Liver (tissue), 9 donors: Measurements from ENCODE around the gene TCERG1L. TPM values are rescaled to one million over a fixed set of nuclear protein-coding genes. Genes with fewer than 3 reads are reported as not detected.

Experiments used
- DNase-seq: peaks from one replicate; pipeline ENCODE4 v3.0.0-alpha.2; 2017; ENCODE audit warnings: low spot score
- H3K27ac ChIP-seq, 2 donors: one replicate each; pipeline ENCODE4 v1.7.0; 2013; ENCODE audit warnings: inconsistent platforms in 2 of 2, low read length in 2 of 2, control low read depth in 1 of 2, low read depth in 1 of 2, mild to moderate bottlenecking in 1 of 2
- H3K27me3 ChIP-seq, 4 donors: one replicate each; pipeline versions ENCODE4 v1.6.1 to v1.7.0; 2013; ENCODE audit warnings: low read length in 3 of 4, inconsistent platforms in 1 of 4, mild to moderate bottlenecking in 1 of 4, moderate library complexity in 1 of 4; ENCODE audit not compliant: control insufficient read depth in 4 of 4, insufficient read depth in 4 of 4
- H3K36me3 ChIP-seq, 4 donors: one replicate each; pipeline versions ENCODE4 v1.6.1 to v1.7.0; 2013; ENCODE audit warnings: low read length in 3 of 4, mild to moderate bottlenecking in 3 of 4, low read depth in 1 of 4, moderate library complexity in 1 of 4; ENCODE audit not compliant: control insufficient read depth in 4 of 4, insufficient read depth in 3 of 4
- H3K4me1 ChIP-seq, 4 donors: one replicate each; pipeline versions ENCODE4 v1.6.1 to v1.7.0; 2013; ENCODE audit warnings: low read length in 3 of 4, mild to moderate bottlenecking in 3 of 4, moderate library complexity in 1 of 4; ENCODE audit not compliant: control insufficient read depth in 4 of 4, insufficient read depth in 4 of 4
- H3K4me3 ChIP-seq, 3 donors: one replicate each; pipeline versions ENCODE4 v1.6.1 to v1.7.0; 2013; ENCODE audit warnings: low read length in 3 of 3, control low read depth in 1 of 3, low read depth in 1 of 3, mild to moderate bottlenecking in 1 of 3
- H3K9ac ChIP-seq, 2 donors: one replicate each; pipeline ENCODE4 v1.7.0; 2013; ENCODE audit warnings: low read length in 2 of 2, mild to moderate bottlenecking in 2 of 2, moderate library complexity in 2 of 2, control low read depth in 1 of 2, low read depth in 1 of 2
- H3K9me3 ChIP-seq, 4 donors: one replicate each; pipeline versions ENCODE4 v1.6.1 to v1.7.0; 2013; ENCODE audit warnings: low read length in 3 of 4; ENCODE audit not compliant: control insufficient read depth in 4 of 4
- FOXA1 ChIP-seq: IDR thresholded peaks from 2 replicates; pipeline ENCODE4 v1.6.1; 2016; ENCODE audit warnings: antibody characterized with exemption
- FOXA2 ChIP-seq: IDR thresholded peaks from 2 replicates; pipeline ENCODE4 v1.6.1; 2016; ENCODE audit warnings: antibody characterized with exemption
- GABPA ChIP-seq, 2 donors: IDR thresholded peaks in 1 of 2; conservative IDR thresholded peaks in 1 of 2; 2 replicates each; pipeline ENCODE4 v1.6.1; 2016; ENCODE audit warnings: antibody characterized with exemption in 2 of 2, mild to moderate bottlenecking in 1 of 2, moderate library complexity in 1 of 2
- HNF4A ChIP-seq, 2 donors: conservative IDR thresholded peaks; 2 replicates each; pipeline ENCODE4 v1.6.1; 2016; ENCODE audit warnings: antibody characterized with exemption in 2 of 2, mild to moderate bottlenecking in 2 of 2
- JUND ChIP-seq, 2 donors: IDR thresholded peaks; 2 replicates each; pipeline ENCODE4 v1.6.1; 2016; ENCODE audit warnings: antibody characterized with exemption in 2 of 2
- NR2F2 ChIP-seq: IDR thresholded peaks from 2 replicates; pipeline ENCODE4 v1.6.1; 2016; ENCODE audit warnings: antibody characterized with exemption
- RAD21 ChIP-seq, 2 donors: IDR thresholded peaks; 2 replicates each; pipeline ENCODE4 v1.6.1; 2016; ENCODE audit warnings: antibody characterized with exemption in 2 of 2, mild to moderate bottlenecking in 2 of 2
- RXRA ChIP-seq, 2 donors: IDR thresholded peaks; 2 replicates each; pipeline ENCODE4 v1.6.1; 2017 to 2018; ENCODE audit warnings: antibody characterized with exemption in 2 of 2, mild to moderate bottlenecking in 1 of 2
- SP1 ChIP-seq: IDR thresholded peaks from 2 replicates; pipeline ENCODE4 v1.6.1; 2018; ENCODE audit warnings: antibody characterized with exemption, mild to moderate bottlenecking
- TAF1 ChIP-seq: conservative IDR thresholded peaks from 2 replicates; pipeline ENCODE4 v1.6.1; 2016; ENCODE audit warnings: antibody characterized with exemption, mild to moderate bottlenecking
- YY1 ChIP-seq: IDR thresholded peaks from 2 replicates; pipeline ENCODE4 v1.6.1; 2016; ENCODE audit warnings: antibody characterized with exemption, mild to moderate bottlenecking
- WGBS: extraction: QIAGEN DNeasy Blood & Tissue Kit; methylation state at CpG from one replicate; pipeline ENCODE4 v1.1.7; 2013; 5-methylcytosine and 5-hydroxymethylcytosine counted together
- polyA plus RNA-seq, 2 donors: library from polyadenylated mRNA; stranded (reverse) in 1 of 2; unstranded in 1 of 2; fragments of 200-250 nt in 1 of 2; fragments of >200 nt in 1 of 2; fragmentation: Nextera tagmentation in 1 of 2; extraction: Ambion mirVana in 1 of 2; gene quantifications; one replicate each; pipeline versions ENCODE4 v1.2.1 to v1.2.3, GENCODE V29; 2013 to 2015
- total RNA-seq, 2 donors: library from RNA; depleted of rRNA; stranded (reverse); fragments of >200 nt; gene quantifications; one replicate each; pipeline ENCODE4 v1.2.3, GENCODE V29; 2014
- TF ChIP-seq, protein P1 (sequence below): IDR thresholded peaks from 2 replicates; pipeline ENCODE4 v1.6.1; 2016; ENCODE audit warnings: antibody characterized with exemption
- TF ChIP-seq, protein P2 (sequence below): IDR thresholded peaks from 2 replicates; pipeline ENCODE4 v1.6.1; 2016; ENCODE audit warnings: antibody characterized with exemption
- TF ChIP-seq, protein P3 (sequence below): IDR thresholded peaks from 2 replicates; pipeline ENCODE4 v1.6.1; 2016; ENCODE audit warnings: antibody characterized with exemption, mild to moderate bottlenecking
- TF ChIP-seq, protein P4 (sequence below): IDR thresholded peaks from 2 replicates; pipeline ENCODE4 v1.6.1; 2016; ENCODE audit warnings: antibody characterized with exemption
- donor health status: healthy.
- donor health status: healthy.
- donor health status: healthy.
- donor health status: healthy.
- donor health status: healthy.

The TCERG1L gene
- total and polyA plus RNA-seq, 4 donors = not detected

GRCh38 chr10:131098416-131098952, 213.0 kb downstream of the TCERG1L start:
- no peak for TF ChIP-seq TAF1
- TF ChIP-seq RXRA (IDR thresholded peaks at IDR 0.05) = no peak
- TF ChIP-seq, protein P1, sequence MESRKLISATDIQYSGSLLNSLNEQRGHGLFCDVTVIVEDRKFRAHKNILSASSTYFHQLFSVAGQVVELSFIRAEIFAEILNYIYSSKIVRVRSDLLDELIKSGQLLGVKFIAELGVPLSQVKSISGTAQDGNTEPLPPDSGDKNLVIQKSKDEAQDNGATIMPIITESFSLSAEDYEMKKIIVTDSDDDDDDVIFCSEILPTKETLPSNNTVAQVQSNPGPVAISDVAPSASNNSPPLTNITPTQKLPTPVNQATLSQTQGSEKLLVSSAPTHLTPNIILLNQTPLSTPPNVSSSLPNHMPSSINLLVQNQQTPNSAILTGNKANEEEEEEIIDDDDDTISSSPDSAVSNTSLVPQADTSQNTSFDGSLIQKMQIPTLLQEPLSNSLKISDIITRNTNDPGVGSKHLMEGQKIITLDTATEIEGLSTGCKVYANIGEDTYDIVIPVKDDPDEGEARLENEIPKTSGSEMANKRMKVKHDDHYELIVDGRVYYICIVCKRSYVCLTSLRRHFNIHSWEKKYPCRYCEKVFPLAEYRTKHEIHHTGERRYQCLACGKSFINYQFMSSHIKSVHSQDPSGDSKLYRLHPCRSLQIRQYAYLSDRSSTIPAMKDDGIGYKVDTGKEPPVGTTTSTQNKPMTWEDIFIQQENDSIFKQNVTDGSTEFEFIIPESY = no peak
- TF ChIP-seq GABPA (IDR thresholded peaks at IDR 0.05 in 1 of 2, conservative IDR thresholded peaks at IDR 0.05 in 1 of 2) = no peak
- no peak for TF ChIP-seq JUND (IDR thresholded peaks at IDR 0.05)
- TF ChIP-seq, protein P2, sequence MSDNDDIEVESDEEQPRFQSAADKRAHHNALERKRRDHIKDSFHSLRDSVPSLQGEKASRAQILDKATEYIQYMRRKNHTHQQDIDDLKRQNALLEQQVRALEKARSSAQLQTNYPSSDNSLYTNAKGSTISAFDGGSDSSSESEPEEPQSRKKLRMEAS = no peak
- no peak for TF ChIP-seq FOXA1
- no peak for TF ChIP-seq RAD21 (IDR thresholded peaks at IDR 0.05)
- Histone ChIP-seq H3K9me3 (no peaks in the 10 kb centered on the region), H3K9ac (no peak overlapping the region), H3K27me3 (no peaks in the 10 kb centered on the region), H3K4me3 (no peak overlapping the region), H3K36me3 (no peaks in the 10 kb centered on the region), H3K27ac (no peak overlapping the region), H3K4me1 (no peaks in the 10 kb centered on the region)
- no peak for DNase-seq
- WGBS = 82% methylated on average over 15 of the region's 15 CpGs

- DNase-seq = no peak
- H3K27ac ChIP-seq = no peak overlapping the region
- H3K9ac ChIP-seq = no peak overlapping the region
- WGBS = 80% methylated on average over 7 of the region's 7 CpGs
- H3K9me3 ChIP-seq = no peaks in the 10 kb centered on the region
- TF ChIP-seq GABPA (IDR thresholded peaks at IDR 0.05 in 1 of 2, conservative IDR thresholded peaks at IDR 0.05 in 1 of 2) = no peak
- H3K27me3 ChIP-seq = no peaks in the 10 kb centered on the region
- H3K4me3 ChIP-seq = no peak overlapping the region
- no peaks in the 10 kb centered on the region for H3K36me3 ChIP-seq
- H3K4me1 ChIP-seq = no peaks in the 10 kb centered on the region
Observed at GRCh38 chr10:131096031-131096430, 215.5 kb downstream of the TCERG1L start.

GRCh38 chr10:131095313-131095580, 216.3 kb downstream of the TCERG1L start:
- WGBS = 78% methylated on average over 12 of the region's 12 CpGs
- no peaks in the 10 kb centered on the region for H3K4me1 ChIP-seq
- no peak overlapping the region for H3K4me3 ChIP-seq
- no peaks in the 10 kb centered on the region for H3K9me3 ChIP-seq
- TF ChIP-seq, protein P3, sequence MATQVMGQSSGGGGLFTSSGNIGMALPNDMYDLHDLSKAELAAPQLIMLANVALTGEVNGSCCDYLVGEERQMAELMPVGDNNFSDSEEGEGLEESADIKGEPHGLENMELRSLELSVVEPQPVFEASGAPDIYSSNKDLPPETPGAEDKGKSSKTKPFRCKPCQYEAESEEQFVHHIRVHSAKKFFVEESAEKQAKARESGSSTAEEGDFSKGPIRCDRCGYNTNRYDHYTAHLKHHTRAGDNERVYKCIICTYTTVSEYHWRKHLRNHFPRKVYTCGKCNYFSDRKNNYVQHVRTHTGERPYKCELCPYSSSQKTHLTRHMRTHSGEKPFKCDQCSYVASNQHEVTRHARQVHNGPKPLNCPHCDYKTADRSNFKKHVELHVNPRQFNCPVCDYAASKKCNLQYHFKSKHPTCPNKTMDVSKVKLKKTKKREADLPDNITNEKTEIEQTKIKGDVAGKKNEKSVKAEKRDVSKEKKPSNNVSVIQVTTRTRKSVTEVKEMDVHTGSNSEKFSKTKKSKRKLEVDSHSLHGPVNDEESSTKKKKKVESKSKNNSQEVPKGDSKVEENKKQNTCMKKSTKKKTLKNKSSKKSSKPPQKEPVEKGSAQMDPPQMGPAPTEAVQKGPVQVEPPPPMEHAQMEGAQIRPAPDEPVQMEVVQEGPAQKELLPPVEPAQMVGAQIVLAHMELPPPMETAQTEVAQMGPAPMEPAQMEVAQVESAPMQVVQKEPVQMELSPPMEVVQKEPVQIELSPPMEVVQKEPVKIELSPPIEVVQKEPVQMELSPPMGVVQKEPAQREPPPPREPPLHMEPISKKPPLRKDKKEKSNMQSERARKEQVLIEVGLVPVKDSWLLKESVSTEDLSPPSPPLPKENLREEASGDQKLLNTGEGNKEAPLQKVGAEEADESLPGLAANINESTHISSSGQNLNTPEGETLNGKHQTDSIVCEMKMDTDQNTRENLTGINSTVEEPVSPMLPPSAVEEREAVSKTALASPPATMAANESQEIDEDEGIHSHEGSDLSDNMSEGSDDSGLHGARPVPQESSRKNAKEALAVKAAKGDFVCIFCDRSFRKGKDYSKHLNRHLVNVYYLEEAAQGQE = no peak
- TF ChIP-seq, protein P4, sequence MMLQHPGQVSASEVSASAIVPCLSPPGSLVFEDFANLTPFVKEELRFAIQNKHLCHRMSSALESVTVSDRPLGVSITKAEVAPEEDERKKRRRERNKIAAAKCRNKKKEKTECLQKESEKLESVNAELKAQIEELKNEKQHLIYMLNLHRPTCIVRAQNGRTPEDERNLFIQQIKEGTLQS = no peak
- TF ChIP-seq YY1 (no peak), NR2F2 (no peak), FOXA2 (no peak), RAD21 (IDR thresholded peaks at IDR 0.05) (no peak), HNF4A (conservative IDR thresholded peaks at IDR 0.05) (no peak), SP1 (no peak)
- TF ChIP-seq, protein P1 = no peak
- H3K36me3 ChIP-seq = no peaks in the 10 kb centered on the region
- H3K27me3 ChIP-seq = no peaks in the 10 kb centered on the region
- no peak overlapping the region for H3K27ac ChIP-seq
- DNase-seq = no peak
- H3K9ac ChIP-seq = no peak overlapping the region
